ENCODE results near the gene FOXS1.

Gene FOXS1

GRCh38 chr20:31860390-31861134 lies 15.2 kb upstream of the FOXS1 start:
- no peak for DNase-seq

GRCh38 chr20:31859998-31860380 lies 14.6 kb upstream of the FOXS1 start:
- DNase-seq, result no peak

- DNase-seq, result no peak
Observed at GRCh38 chr20:31859266-31859997, 14.0 kb upstream of the FOXS1 start.

- no peak for DNase-seq
Observed at GRCh38 chr20:31858760-31859083, 13.3 kb upstream of the FOXS1 start.

GRCh38 chr20:31857861-31858759 lies 12.7 kb upstream of the FOXS1 start:
- no peak for DNase-seq

- no peak for DNase-seq
Observed at GRCh38 chr20:31856516-31856915, 11.1 kb upstream of the FOXS1 start.

- DNase-seq, result no peak
Observed at GRCh38 chr20:31853481-31853880, 8.1 kb upstream of the FOXS1 start.

- DNase-seq, result no peak
Observed at GRCh38 chr20:31851240-31851955, 6.0 kb upstream of the FOXS1 start.

- DNase-seq, result no peak
Observed at GRCh38 chr20:31849306-31849930, 4.0 kb upstream of the FOXS1 start.

- no peak for DNase-seq
Observed at GRCh38 chr20:31848088-31848999, 2.9 kb upstream of the FOXS1 start.

- no peak for DNase-seq
Observed at GRCh38 chr20:31846793-31847138, 1.4 kb upstream of the FOXS1 start.

- no peak for DNase-seq
Observed at GRCh38 chr20:31844737-31845299, 586 bp downstream of the FOXS1 start.

GRCh38 chr20:31843881-31844280 lies 1.5 kb downstream of the FOXS1 start:
- no peak for DNase-seq

- no peak for DNase-seq
Observed at GRCh38 chr20:31843288-31843687, 2.1 kb downstream of the FOXS1 start.

- DNase-seq, result no peak
Observed at GRCh38 chr20:31842471-31843157, 2.8 kb downstream of the FOXS1 start.

- DNase-seq, result no peak
Observed at GRCh38 chr20:31841928-31842327, 3.5 kb downstream of the FOXS1 start.

- DNase-seq, result no peak
Observed at GRCh38 chr20:31840906-31841816, 4.2 kb downstream of the FOXS1 start.

- no peak for DNase-seq
Observed at GRCh38 chr20:31839782-31840487, 5.5 kb downstream of the FOXS1 start.

Data from activated CD8-positive, alpha-beta memory T cell treated with anti-CD3 and anti-CD28 coated beads, Interleukin-2, amount 50 U/mL, for 48 hours (primary cell).